ENCODE results near the gene LYRM7.
"Not testable (repeated sequence)": the region's sequence is repeated elsewhere in the genome, so short reads cannot be mapped to it uniquely, and the experiment has no call there.

LYRM7 gene

DNA sequence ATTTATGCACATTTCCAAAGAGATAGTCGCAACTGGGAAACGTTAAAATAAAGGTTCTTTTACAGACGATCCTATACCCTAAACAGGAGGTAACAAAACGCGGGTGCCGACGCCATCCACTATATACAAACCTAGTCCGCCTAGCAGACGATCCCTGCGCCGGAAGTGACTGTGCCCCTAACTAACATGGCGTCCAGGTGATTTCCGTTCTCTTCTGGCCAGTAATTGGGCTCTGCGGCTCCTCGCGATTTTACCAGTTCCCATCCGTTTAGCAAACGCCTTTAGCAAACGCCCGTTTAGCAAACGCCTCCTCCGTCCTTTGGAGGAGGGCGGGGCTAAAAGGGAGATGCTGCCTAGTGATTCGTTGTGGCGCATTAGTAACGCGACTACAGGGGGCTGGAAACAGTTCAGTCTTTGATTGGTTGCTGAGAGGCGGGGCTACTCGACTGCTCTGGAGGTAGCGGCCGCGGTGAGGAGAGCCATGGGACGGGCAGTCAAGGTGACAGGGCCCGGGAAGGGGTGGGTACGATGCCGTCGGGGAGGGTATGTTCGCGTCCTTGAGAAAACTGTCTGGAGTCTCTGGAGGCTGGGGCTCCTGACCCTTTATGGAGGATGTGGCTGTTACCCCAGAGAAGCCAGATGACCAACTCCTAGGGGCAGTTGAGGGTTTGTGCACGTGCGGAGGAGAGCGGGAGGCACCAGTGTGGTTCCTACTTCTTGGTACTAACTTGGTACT, at the start of gene LYRM7:
LYRM7 (plus strand) TSS at position 405 of the 736 bp plus-strand sequence; CDS start at position 482, 77 bp downstream.
- FAIRE-seq (peak; percentile 100), DNase-seq (ENCODE audit: insufficient read length, low spot score) (peak; percentile 57)

DNA sequence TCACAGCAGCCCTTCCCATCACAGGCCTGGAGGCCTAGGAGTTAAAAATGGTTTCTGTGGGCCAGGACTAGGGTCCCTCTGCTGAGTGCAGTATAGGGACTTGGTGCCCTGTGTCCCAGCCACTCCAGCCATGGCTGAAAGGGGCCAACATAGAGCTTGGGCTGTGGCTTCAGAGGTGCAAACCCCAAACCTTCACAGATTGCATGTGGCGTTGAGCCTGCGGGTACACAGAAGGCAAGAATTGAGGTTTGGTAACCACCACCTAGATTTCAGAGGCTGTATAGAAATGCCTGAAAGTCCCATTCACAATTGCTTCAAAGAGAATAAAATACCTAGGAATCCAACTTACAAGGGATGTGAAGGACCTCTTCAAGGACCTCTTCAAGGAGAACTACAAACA, 43.5 kb upstream of the LYRM7 start:
- FAIRE-seq; DNase-seq (ENCODE audit: insufficient read length, low spot score): not testable (repeated sequence)

GRCh38 chr5:131129306-131129705, 41.4 kb upstream of the LYRM7 start:
- DNase-seq (ENCODE audit: insufficient read length, low spot score): no peak
- FAIRE-seq: no peak

DNA sequence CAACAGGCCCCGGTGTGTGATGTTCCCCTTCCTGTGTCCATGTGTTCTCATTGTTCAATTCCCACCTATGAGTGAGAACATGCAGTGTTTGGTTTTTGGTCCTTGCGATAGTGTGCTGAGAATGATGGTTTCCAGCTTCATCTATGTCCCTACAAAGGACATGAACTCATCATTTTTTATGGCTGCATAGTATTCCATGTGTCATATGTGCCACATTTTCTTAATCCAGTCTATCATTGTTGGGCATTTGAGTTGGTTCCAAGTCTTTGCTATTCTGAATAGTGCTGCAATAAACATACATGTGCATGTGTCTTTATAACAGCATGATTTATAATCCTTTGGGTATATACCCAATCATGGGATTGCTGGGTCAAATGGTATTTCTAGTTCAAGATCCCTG, 37.7 kb upstream of the LYRM7 start:
- not testable (repeated sequence) for FAIRE-seq

GRCh38 chr5:131138406-131138805, 32.3 kb upstream of the LYRM7 start:
- not testable (repeated sequence) for FAIRE-seq; DNase-seq (ENCODE audit: insufficient read length, low spot score)

More for the DNA sequence above, 37.7 kb upstream of the LYRM7 start:
- not testable (repeated sequence) for DNase-seq (ENCODE audit: insufficient read length, low spot score)

DNA sequence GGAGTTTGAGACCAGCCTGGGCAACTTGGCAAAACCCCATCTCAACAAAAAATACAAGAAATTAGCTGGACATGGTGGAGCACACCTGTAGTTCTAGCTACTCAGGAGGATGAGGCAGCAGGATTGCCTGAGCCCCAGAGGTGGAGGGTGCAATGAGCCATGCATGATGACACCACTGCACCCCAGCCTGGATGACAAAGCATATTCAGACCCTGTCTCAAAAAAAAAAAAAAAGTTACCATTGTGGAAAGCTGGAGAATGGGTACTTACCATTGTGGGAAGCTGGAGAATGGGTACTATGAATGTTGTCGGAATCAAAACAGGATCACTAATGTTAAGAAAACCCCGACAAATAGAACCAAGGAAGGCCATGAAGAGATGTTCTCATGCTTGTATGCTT, 31.4 kb upstream of the LYRM7 start:
- DNase-seq (ENCODE audit: insufficient read length, low spot score) (no peak), FAIRE-seq (no peak)

GRCh38 chr5:131142970-131143617, 27.6 kb upstream of the LYRM7 start:
- FAIRE-seq: peak; percentile 11
- no peak for DNase-seq (ENCODE audit: insufficient read length, low spot score)

GRCh38 chr5:131147258-131147657, 23.5 kb upstream of the LYRM7 start:
- no peak for FAIRE-seq

DNA sequence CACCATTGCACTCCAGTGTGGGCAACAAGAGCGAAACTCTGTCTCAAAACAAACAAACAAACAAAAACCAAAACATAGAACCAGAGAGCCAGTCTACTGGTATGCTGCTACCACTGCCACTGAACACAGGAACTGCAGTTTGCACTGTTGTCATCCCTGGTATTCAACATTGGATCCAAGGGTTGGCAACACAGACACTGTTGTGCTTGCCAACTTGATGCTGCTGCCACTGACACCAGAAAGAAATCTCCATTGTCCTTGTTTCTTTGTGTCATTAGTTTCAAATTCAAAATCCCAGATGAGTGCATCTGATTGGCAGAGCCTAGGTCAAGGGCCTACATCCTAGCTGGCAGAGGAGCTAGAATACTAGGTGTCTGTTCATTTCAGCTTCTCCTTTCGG, 21.9 kb upstream of the LYRM7 start:
- DNase-seq (ENCODE audit: insufficient read length, low spot score) (no peak), FAIRE-seq (no peak)

More at GRCh38 chr5:131147258-131147657, 23.5 kb upstream of the LYRM7 start:
- DNase-seq (ENCODE audit: insufficient read length, low spot score): no peak

DNA sequence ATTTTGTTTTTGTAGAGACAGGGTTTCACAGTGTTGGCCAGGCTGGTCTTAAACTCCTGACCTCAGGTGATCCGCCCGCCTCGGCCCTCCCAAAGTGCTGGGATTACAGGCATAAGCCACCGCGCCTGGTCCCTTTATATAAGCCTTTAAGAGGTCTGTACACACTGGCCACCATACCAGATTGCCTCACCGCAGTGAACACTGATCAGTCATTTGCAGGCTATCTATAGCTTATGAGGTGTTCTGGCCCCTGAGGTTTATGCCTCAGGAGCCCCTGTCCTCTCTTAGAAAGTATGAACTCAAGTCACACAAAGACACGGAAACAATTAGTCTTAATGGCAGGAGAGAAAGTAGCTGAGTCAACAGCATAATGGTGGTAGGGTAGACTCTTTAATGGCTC, 20.3 kb upstream of the LYRM7 start:
- DNase-seq (ENCODE audit: insufficient read length, low spot score) (no peak), FAIRE-seq (no peak)

DNA sequence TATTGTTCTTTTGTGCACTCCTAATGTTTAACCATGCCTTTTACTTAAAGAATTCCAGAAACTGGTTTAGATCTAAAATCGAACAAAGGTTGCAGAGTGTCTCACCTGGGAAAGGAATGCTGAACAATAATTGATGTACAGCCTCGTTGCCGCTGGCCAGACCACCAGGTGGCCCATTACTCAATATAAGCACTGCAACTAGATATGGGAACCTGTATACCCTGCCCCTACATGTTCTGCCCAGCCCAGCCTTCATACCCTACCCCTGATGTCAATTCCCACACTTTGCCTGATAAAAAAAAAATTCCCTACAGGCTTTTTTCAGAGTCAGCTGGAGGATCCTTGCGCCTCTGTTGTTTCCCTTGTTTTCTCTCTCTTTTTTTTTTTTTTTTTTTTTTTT, 19.5 kb upstream of the LYRM7 start:
- DNase-seq (ENCODE audit: insufficient read length, low spot score): no peak
- FAIRE-seq: no peak

GRCh38 chr5:131156385-131156784, 14.4 kb upstream of the LYRM7 start:
- FAIRE-seq (no peak), DNase-seq (ENCODE audit: insufficient read length, low spot score) (no peak)

GRCh38 chr5:131156957-131157356, 13.8 kb upstream of the LYRM7 start:
- DNase-seq (ENCODE audit: insufficient read length, low spot score): no peak
- no peak for FAIRE-seq

GRCh38 chr5:131160134-131160533, 10.6 kb upstream of the LYRM7 start:
- DNase-seq (ENCODE audit: insufficient read length, low spot score) (no peak), FAIRE-seq (no peak)

GRCh38 chr5:131163276-131164119, 7.2 kb upstream of the LYRM7 start:
- no peak for FAIRE-seq

DNA sequence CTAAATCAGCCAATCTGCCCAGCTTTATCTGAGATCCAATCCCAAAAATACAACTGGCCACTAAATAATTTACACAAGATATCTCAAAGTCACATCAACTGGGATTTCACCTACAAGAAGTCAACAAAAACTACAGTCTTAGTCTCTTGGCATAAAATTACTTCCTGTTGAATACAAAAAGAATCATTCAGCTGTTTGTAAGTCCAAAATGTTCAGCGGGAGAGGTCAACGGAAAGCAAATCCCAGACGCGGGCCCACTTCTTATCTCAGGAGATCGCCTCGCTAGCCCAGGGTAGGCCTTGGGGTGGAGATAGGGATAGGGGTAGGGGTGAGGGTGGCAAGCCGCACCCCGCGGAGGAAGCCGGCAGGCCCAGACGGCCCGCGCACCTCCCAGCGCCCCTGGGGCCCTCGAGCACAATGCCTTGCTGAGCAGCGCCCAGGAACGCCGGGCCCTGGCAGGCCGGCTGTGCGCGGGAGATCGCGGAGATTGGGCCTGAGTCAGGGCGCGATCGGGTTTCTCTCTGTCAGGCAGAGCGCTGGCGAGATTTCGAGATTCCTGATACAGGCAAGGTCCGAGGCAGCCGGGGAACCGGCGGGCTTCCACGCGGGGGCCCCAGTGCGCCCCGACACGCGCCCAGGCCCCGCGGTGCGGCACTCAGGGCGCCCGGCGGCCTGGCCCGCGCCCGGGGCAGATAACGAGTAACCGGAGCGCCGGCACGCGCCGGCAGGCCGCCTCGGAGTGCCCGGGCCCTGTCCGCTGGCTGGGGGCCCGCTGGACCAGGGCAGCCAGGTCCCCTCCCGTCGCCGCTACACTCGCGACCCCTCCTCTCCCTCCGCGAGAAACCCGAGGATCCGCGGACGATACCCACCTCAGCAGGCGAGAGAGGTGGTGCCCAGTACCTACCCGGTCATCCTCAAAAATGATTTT, 6.3 kb upstream of the LYRM7 start:
- DNase-seq (ENCODE audit: insufficient read length, low spot score) (peak; percentile 52), FAIRE-seq (peak; percentile 91)

More at GRCh38 chr5:131163276-131164119, 7.2 kb upstream of the LYRM7 start:
- no peak for DNase-seq (ENCODE audit: insufficient read length, low spot score)

GRCh38 chr5:131165119-131165727, 5.5 kb upstream of the LYRM7 start, which contains the start of gene HINT1:
Gene HINT1 (minus strand): TSS chr5:131165256. CDS start chr5:131165205, 51 bp downstream.
- FAIRE-seq: peak; percentile 96
- DNase-seq (ENCODE audit: insufficient read length, low spot score): peak; percentile 86

DNA sequence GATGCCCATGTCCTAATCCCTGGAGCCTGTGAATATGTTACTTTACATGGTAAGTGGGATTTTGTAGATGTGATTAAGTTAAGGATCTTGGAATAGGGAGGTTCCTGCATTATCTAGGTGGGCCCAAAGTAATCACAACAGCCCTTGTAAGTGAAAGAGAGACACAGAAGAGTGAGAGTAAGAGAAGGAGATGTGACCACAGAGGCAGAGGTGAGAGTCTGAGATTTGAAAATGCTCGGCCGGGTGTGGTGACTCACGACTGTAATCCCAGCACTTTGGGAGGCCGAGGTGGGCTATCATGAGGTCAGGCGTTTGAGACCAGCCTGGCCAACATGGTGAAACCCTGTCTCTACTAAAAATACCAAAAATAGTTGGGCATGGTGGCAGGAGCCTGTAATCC, 3.1 kb upstream of the LYRM7 start:
- DNase-seq (ENCODE audit: insufficient read length, low spot score): no peak
- no peak for FAIRE-seq

DNA sequence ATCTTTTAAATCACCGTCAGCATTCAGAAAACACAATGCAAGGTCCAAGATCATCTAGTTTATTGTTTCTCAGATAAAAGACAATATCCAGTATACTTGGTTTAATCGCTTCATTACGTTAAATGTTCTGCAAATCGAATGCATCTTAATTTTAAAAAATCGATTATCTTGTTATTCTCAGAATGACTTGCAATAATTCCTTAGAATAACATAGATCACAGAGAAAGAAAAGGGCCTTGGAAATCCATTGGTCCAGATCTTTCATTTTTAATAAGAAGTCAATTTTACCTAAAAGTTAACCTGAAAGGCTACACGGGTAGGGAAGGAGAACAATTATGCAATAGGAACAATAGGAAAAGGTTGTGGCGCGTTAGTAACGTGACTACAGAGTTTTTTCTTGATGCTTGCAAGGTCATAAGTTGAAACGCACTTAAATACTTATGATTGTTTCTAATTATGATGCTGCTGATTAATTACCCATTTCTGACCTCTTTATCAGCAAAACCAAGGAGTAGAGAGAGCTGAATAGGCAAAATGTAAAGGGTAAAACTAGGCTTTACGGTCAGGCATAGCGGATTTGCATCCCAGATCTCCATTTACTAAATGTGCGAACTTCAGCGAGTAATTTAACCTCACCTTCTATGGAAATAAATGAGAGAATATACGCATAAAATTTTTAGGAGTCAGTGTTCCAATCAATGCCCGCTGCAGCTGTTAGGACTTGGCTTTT, 769 bp upstream of the LYRM7 start:
- no peak for DNase-seq (ENCODE audit: insufficient read length, low spot score)
- FAIRE-seq: no peak

Measured in GM19239 (cell line).